A673 (cell line): ENCODE results near the gene CNIH3. TPM values are rescaled to one million over a fixed set of nuclear protein-coding genes. Genes with fewer than 3 reads are reported as not detected.

Source experiments
- BruUV-seq: library from RNA; stranded (reverse); fragments of 400-500 nt; replicated peaks from 2 replicates; lab custom pipeline; 2021; lab: Mats Ljungman, UMichigan
- CTCF ChIA-PET: fragments of 300-600 bp; sonication (Branson Sonifier 250); formaldehyde crosslinking; loops from one replicate; lab custom pipeline; 2022; ENCODE audit warnings: antibody characterized with exemption; lab: Charles Lee
- POLR2A ChIA-PET: fragments of 300-600 bp; sonication (Branson Sonifier 250); formaldehyde crosslinking; loops from one replicate; lab custom pipeline; 2022; ENCODE audit warnings: antibody characterized with exemption; ENCODE audit not compliant: low non-redundant PET; lab: Charles Lee
- DNase-seq: peaks from one replicate; pipeline ENCODE4 v3.0.0-alpha.2; 2015; ENCODE audit warnings: low spot score
- H3K27ac ChIP-seq: fragments of 200-600 bp; sonication (generic); 2 replicates; pipeline ENCODE4 v1.5.1; 2016; ENCODE audit warnings: mixed run types, low read depth, mild to moderate bottlenecking, mixed read lengths, antibody characterized with exemption, low read length; ENCODE audit not compliant: poor library complexity, severe bottlenecking
- H3K27me3 ChIP-seq: fragments of 200-600 bp; sonication (generic); replicated peaks from 2 replicates; pipeline ENCODE4 v1.6.1; 2017; ENCODE audit warnings: mixed run types, low read depth, mild to moderate bottlenecking, mixed read lengths, antibody characterized with exemption, low read length; ENCODE audit not compliant: insufficient read depth, poor library complexity
- H3K36me3 ChIP-seq: fragments of 200-600 bp; sonication (generic); 2 replicates; pipeline ENCODE4 v1.6.1; 2016; ENCODE audit warnings: mixed run types, mild to moderate bottlenecking, mixed read lengths, antibody characterized with exemption, low read length; ENCODE audit not compliant: insufficient read depth, poor library complexity, severe bottlenecking
- H3K4me1 ChIP-seq: fragments of 200-600 bp; sonication (generic); 2 replicates; pipeline ENCODE4 v1.6.1; 2017; ENCODE audit warnings: mixed run types, mild to moderate bottlenecking, mixed read lengths, antibody characterized with exemption, low read length; ENCODE audit not compliant: insufficient read depth, poor library complexity, severe bottlenecking
- H3K4me3 ChIP-seq: fragments of 200-600 bp; sonication (generic); 2 replicates; pipeline ENCODE4 v1.5.1; 2016; ENCODE audit warnings: low read depth, mixed run types, mild to moderate bottlenecking, mixed read lengths, low read length; ENCODE audit not compliant: poor library complexity, severe bottlenecking
- H3K9me3 ChIP-seq: fragments of 200-600 bp; sonication (generic); 2 replicates; pipeline ENCODE4 v1.6.1; 2016; ENCODE audit warnings: mixed run types, low read depth, mild to moderate bottlenecking, mixed read lengths, antibody characterized with exemption, low read length; ENCODE audit not compliant: poor library complexity, severe bottlenecking
- EZH2 ChIP-seq: fragments of 200-600 bp; sonication (generic); IDR thresholded peaks from 2 replicates; pipeline ENCODE4 v1.6.1; 2017; ENCODE audit warnings: borderline replicate concordance, low read depth, mild to moderate bottlenecking, mixed read lengths, antibody characterized with exemption, low read length; ENCODE audit not compliant: poor library complexity, severe bottlenecking
- intact Hi-C: fragments of 100-400 bp; cut with micrococcal nuclease; formaldehyde crosslinking; loops from one replicate; pipeline ENCODE4 v1.10.0; 2022; ENCODE audit not compliant: unreplicated experiment
- total RNA-seq: library from RNA; stranded (reverse); gene quantifications from 2 replicates; pipeline ENCODE4 v1.2.3, GENCODE V29; 2021
- TF ChIP-seq, protein P1 (sequence below): fragments of 300-800, 200-600 bp; sonication (generic); conservative IDR thresholded peaks from 2 replicates; pipeline ENCODE4 v1.5.1; 2017; ENCODE audit warnings: low read depth, mild to moderate bottlenecking, antibody characterized with exemption, low read length, moderate library complexity, mixed read lengths

The CNIH3 gene
- total RNA-seq, 1 experiment from 2014 or later = 3.8 TPM

DNA sequence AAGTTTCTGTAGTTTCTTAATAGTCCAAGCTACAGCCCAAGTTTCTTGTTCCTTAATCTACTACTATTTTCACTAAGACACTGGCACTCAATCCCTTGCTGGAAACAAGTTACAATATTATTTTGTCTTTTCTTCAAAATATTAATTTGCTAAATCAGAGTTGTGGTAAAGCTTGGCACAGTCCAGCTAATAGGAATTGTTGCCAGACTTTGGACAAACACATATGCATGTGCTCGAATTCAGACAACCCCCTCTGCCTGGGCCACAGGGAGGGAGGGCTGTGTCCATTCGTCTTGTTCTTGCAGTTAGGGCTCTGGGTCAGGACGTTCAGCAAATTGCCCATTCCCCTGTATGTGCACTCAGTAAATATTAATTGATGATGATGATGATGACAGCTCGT is 103.6 kb downstream of the CNIH3 start:
- CTCF ChIA-PET = no interaction called here
- intact Hi-C loops = no loop called here

DNA sequence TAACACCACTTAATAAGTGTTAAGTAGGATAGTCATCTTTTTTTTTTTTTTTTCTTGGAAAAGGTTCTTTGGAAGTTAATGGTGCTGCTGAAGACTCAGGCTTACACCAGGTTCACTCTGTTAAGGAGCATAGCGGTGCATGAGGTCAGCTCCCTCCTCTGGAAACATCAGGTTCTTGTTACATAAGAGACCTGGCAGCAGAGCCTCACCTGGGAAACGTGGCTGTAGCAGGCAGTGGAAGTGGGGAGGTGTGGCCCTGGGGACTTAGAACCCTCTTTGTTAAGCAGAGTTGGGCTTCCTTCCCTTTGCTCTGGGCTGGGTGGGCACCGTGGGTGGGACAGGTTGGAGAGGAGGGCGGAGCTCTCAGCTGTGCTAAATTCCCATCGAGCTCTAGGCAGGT is 104.1 kb downstream of the CNIH3 start:
- intact Hi-C loops = no loop called here
- Histone ChIP-seq H3K4me3 (no peak overlapping the region), H3K27ac (no peak overlapping the region), H3K36me3 (no peaks in the 10 kb centered on the region), H3K9me3 (no peaks in the 10 kb centered on the region), H3K27me3 (no peaks in the 10 kb centered on the region), H3K4me1 (no peaks in the 10 kb centered on the region)
- POLR2A ChIA-PET = no interaction called here
- CTCF ChIA-PET = no interaction called here
- BruUV-seq = no TSS peak
- DNase-seq = no peak
- TF ChIP-seq, protein P1, sequence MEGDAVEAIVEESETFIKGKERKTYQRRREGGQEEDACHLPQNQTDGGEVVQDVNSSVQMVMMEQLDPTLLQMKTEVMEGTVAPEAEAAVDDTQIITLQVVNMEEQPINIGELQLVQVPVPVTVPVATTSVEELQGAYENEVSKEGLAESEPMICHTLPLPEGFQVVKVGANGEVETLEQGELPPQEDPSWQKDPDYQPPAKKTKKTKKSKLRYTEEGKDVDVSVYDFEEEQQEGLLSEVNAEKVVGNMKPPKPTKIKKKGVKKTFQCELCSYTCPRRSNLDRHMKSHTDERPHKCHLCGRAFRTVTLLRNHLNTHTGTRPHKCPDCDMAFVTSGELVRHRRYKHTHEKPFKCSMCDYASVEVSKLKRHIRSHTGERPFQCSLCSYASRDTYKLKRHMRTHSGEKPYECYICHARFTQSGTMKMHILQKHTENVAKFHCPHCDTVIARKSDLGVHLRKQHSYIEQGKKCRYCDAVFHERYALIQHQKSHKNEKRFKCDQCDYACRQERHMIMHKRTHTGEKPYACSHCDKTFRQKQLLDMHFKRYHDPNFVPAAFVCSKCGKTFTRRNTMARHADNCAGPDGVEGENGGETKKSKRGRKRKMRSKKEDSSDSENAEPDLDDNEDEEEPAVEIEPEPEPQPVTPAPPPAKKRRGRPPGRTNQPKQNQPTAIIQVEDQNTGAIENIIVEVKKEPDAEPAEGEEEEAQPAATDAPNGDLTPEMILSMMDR = no peak
- no peak for TF ChIP-seq EZH2

More for the DNA sequence above, 103.6 kb downstream of the CNIH3 start:
- H3K4me1 ChIP-seq = no peaks in the 10 kb centered on the region
- no peak for TF ChIP-seq EZH2
- TF ChIP-seq, protein P1 = no peak
- POLR2A ChIA-PET = no interaction called here
- no peaks in the 10 kb centered on the region for H3K27me3 ChIP-seq
- no peaks in the 10 kb centered on the region for H3K9me3 ChIP-seq
- H3K4me3 ChIP-seq = no peak overlapping the region
- H3K27ac ChIP-seq = no peak overlapping the region
- BruUV-seq = no TSS peak
- no peaks in the 10 kb centered on the region for H3K36me3 ChIP-seq
- no peak for DNase-seq

DNA sequence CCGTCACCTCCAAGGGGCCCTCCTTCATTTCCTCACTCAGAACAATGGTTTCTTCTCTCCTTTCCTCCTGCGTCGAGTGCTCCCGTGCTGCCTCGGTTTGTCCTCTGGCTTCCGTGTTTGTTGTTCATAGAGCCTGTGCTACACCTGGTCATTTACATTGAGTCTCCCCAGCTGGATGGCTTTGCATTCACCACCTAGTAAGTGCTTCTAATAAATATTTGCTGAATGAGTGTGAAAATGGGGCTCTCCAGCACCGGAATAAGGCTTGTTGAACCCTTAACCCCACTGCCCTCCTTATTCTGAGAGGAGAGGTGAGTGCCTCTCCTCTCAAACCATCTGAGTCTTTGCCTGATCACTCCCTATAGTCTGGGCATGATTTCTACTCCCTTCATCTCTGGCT is 104.9 kb downstream of the CNIH3 start:
- Histone ChIP-seq H3K9me3 (no peaks in the 10 kb centered on the region), H3K27ac (no peak overlapping the region), H3K4me1 (no peaks in the 10 kb centered on the region), H3K27me3 (no peaks in the 10 kb centered on the region), H3K36me3 (no peaks in the 10 kb centered on the region), H3K4me3 (no peak overlapping the region)
- POLR2A ChIA-PET = no interaction called here
- CTCF ChIA-PET = no interaction called here
- DNase-seq = no peak
- intact Hi-C loops = no loop called here
- BruUV-seq = no TSS peak
- TF ChIP-seq, protein P1 = no peak
- TF ChIP-seq EZH2 = no peak
